H9 (cell line): ENCODE results near the gene KRTAP2-2. TPM values are rescaled to one million over a fixed set of nuclear protein-coding genes. Genes with fewer than 3 reads are reported as not detected.

Experiments used
- DNase-seq: peaks from one replicate; pipeline ENCODE4 v3.0.0-alpha.2; 2017
- H2AFZ ChIP-seq: one replicate; pipeline ENCODE4 v1.6.1; 2013; ENCODE audit warnings: mild to moderate bottlenecking, low read length, control low read depth, moderate library complexity
- H2AK5ac ChIP-seq: 2 replicates; pipeline ENCODE4 v1.6.1; 2013; ENCODE audit warnings: low read length, control low read depth, mixed read lengths; ENCODE audit not compliant: insufficient read length
- H2BK120ac ChIP-seq: one replicate; pipeline ENCODE4 v1.6.1; 2013; ENCODE audit warnings: low read depth, mild to moderate bottlenecking, low read length, control low read depth, inconsistent platforms; ENCODE audit not compliant: poor library complexity, severe bottlenecking
- H2BK12ac ChIP-seq: 2 replicates; pipeline ENCODE4 v1.6.1; 2013; ENCODE audit warnings: low read length, control low read depth, mixed read lengths, low read depth; ENCODE audit not compliant: insufficient read length
- H2BK15ac ChIP-seq: 2 replicates; pipeline ENCODE4 v1.6.1; 2013; ENCODE audit warnings: low read depth, low read length, control low read depth
- H2BK20ac ChIP-seq: one replicate; pipeline ENCODE4 v1.6.1; 2013; ENCODE audit warnings: low read depth, mild to moderate bottlenecking, low read length, control low read depth, inconsistent platforms; ENCODE audit not compliant: poor library complexity, severe bottlenecking
- H2BK5ac ChIP-seq: 2 replicates; pipeline ENCODE4 v1.6.1; 2013; ENCODE audit warnings: low read length, control low read depth, mixed read lengths; ENCODE audit not compliant: insufficient read length
- H3K14ac ChIP-seq: 2 replicates; pipeline ENCODE4 v1.6.1; 2013; ENCODE audit warnings: low read length, control low read depth; ENCODE audit not compliant: insufficient read depth
- H3K18ac ChIP-seq: 2 replicates; pipeline ENCODE4 v1.6.1; 2013; ENCODE audit warnings: low read depth, mild to moderate bottlenecking, mixed read lengths, low read length, control low read depth; ENCODE audit not compliant: insufficient read length
- H3K23ac ChIP-seq: 2 replicates; pipeline ENCODE4 v1.6.1; 2013; ENCODE audit warnings: low read length, control low read depth, mixed read lengths, low read depth; ENCODE audit not compliant: insufficient read length
- H3K23me2 ChIP-seq: 2 replicates; pipeline ENCODE4 v1.6.1; 2013; ENCODE audit warnings: low read depth, mild to moderate bottlenecking, mixed read lengths, low read length, control low read depth; ENCODE audit not compliant: insufficient read length, poor library complexity, severe bottlenecking
- H3K27ac ChIP-seq: 2 replicates; pipeline ENCODE4 v1.5.1; 2013; ENCODE audit warnings: low read length, control low read depth, mixed read lengths, low read depth; ENCODE audit not compliant: insufficient read length
- H3K27me3 ChIP-seq: 2 replicates; pipeline ENCODE4 v1.6.1; 2013; ENCODE audit warnings: low read length, control low read depth, inconsistent platforms; ENCODE audit not compliant: insufficient read depth
- H3K4ac ChIP-seq: 2 replicates; pipeline ENCODE4 v1.6.1; 2013; ENCODE audit warnings: low read depth, mild to moderate bottlenecking, control low read depth, inconsistent platforms, low read length, moderate library complexity
- H3K4me1 ChIP-seq: 2 replicates; pipeline ENCODE4 v1.6.1; 2013; ENCODE audit warnings: low read length, control low read depth, inconsistent platforms; ENCODE audit not compliant: insufficient read depth
- H3K4me2 ChIP-seq: 2 replicates; pipeline ENCODE4 v1.6.1; 2013; ENCODE audit warnings: low read length, control low read depth, mixed read lengths; ENCODE audit not compliant: insufficient read length, insufficient read depth
- H3K56ac ChIP-seq: 2 replicates; pipeline ENCODE4 v1.6.1; 2013; ENCODE audit warnings: low read depth, mild to moderate bottlenecking, mixed read lengths, low read length, control low read depth; ENCODE audit not compliant: insufficient read length
- H3K79me1 ChIP-seq: 2 replicates; pipeline ENCODE4 v1.6.1; 2013; ENCODE audit warnings: low read depth, mild to moderate bottlenecking, moderate library complexity, low read length, control low read depth, inconsistent platforms; ENCODE audit not compliant: insufficient read depth, poor library complexity, severe bottlenecking
- H3K79me2 ChIP-seq: 2 replicates; pipeline ENCODE4 v1.6.1; 2013; ENCODE audit warnings: low read length, control low read depth, inconsistent platforms; ENCODE audit not compliant: insufficient read depth
- H3K9ac ChIP-seq: 2 replicates; pipeline ENCODE4 v1.6.1; 2013; ENCODE audit warnings: low read length, control low read depth, mixed read lengths; ENCODE audit not compliant: insufficient read length; ENCODE audit errors: extremely low read depth
- H3K9me3 ChIP-seq: one replicate; pipeline ENCODE4 v1.6.1; 2013; ENCODE audit warnings: low read depth, low read length, inconsistent platforms; ENCODE audit not compliant: control insufficient read depth
- H3T11ph ChIP-seq: one replicate; pipeline ENCODE4 v1.6.1; 2013; ENCODE audit warnings: mild to moderate bottlenecking, low read length, control low read depth, inconsistent platforms
- H4K20me1 ChIP-seq: one replicate; pipeline ENCODE4 v1.6.1; 2013; ENCODE audit not compliant: control insufficient read depth, insufficient read length, insufficient read depth
- H4K5ac ChIP-seq: 2 replicates; pipeline ENCODE4 v1.6.1; 2013; ENCODE audit warnings: low read depth, mild to moderate bottlenecking, mixed read lengths, low read length, control low read depth; ENCODE audit not compliant: insufficient read length
- H4K8ac ChIP-seq: replicated peaks from 2 replicates; pipeline ENCODE4 v1.6.1; 2013; ENCODE audit warnings: low read length, control low read depth, mixed read lengths, low read depth; ENCODE audit not compliant: insufficient read length
- H4K91ac ChIP-seq: 2 replicates; pipeline ENCODE4 v1.6.1; 2013; ENCODE audit warnings: low read depth, mild to moderate bottlenecking, moderate library complexity, mixed read lengths, low read length, control low read depth; ENCODE audit not compliant: insufficient read length
- H3K27ac Mint-ChIP-seq, 3 experiments: 2 replicates in 2 of 3; 3 replicates in 1 of 3; pipeline ENCODE4 v1.8.0; 2020 to 2021; ENCODE audit warnings: mixed read lengths in 3 of 3, mild to moderate bottlenecking in 1 of 3, moderate library complexity in 1 of 3
- H3K27me3 Mint-ChIP-seq: 2 replicates; pipeline ENCODE4 v1.8.0; 2021; ENCODE audit warnings: low read depth, mild to moderate bottlenecking, moderate library complexity, mixed read lengths
- H3K36me3 Mint-ChIP-seq, 3 experiments: 2 replicates in 2 of 3; 3 replicates in 1 of 3; pipeline ENCODE4 v1.8.0; 2020 to 2021; ENCODE audit warnings: low read depth in 3 of 3, mixed read lengths in 3 of 3; ENCODE audit not compliant: insufficient read depth in 1 of 3
- H3K4me1 Mint-ChIP-seq, 2 experiments: 2 replicates each; pipeline ENCODE4 v1.8.0; 2020; ENCODE audit warnings: mixed read lengths in 2 of 2
- H3K4me3 Mint-ChIP-seq, 2 experiments: 2 replicates in 1 of 2; 3 replicates in 1 of 2; pipeline ENCODE4 v1.8.0; 2020 to 2021; ENCODE audit warnings: mild to moderate bottlenecking in 2 of 2, mixed read lengths in 2 of 2, moderate library complexity in 1 of 2
- H3K9me3 Mint-ChIP-seq, 2 experiments: 2 replicates in 1 of 2; 3 replicates in 1 of 2; pipeline ENCODE4 v1.8.0; 2020; ENCODE audit warnings: mild to moderate bottlenecking in 2 of 2, mixed read lengths in 2 of 2, moderate library complexity in 1 of 2
- CTCF ChIP-seq: fragments of 200-600 bp; sonication (generic); conservative IDR thresholded peaks from 3 replicates; pipeline ENCODE4 v1.8.0; 2021; ENCODE audit warnings: antibody characterized with exemption, mild to moderate bottlenecking
- WGBS: extraction: QIAGEN DNeasy Blood & Tissue Kit; methylation state at CpG from one replicate; pipeline ENCODE4 v1.1.7; 2013; ENCODE audit warnings: missing lambda C conversion rate, low lambda C conversion rate, mixed read lengths; ENCODE audit not compliant: insufficient read length; ENCODE audit errors: extremely low coverage; 5-methylcytosine and 5-hydroxymethylcytosine counted together
- total RNA-seq: library from RNA; stranded (reverse); gene quantifications from 2 replicates; pipeline ENCODE4 v1.2.1, GENCODE V29; 2021

The KRTAP2-2 gene
- total RNA-seq, 1 experiment from 2014 or later, result not detected

- WGBS, result no CpG with 5 or more reads among the region's 9 CpGs
- no peaks in the 10 kb centered on the region for H3K79me1 ChIP-seq
- H3K27ac ChIP-seq, result no peak within 1 kb of the TSS
- H2BK15ac ChIP-seq, result no peak within 1 kb of the TSS
- H2BK5ac ChIP-seq, result no peak within 1 kb of the TSS
- H4K20me1 ChIP-seq, result no peaks in the 10 kb centered on the region
- H3K79me2 ChIP-seq, result no peaks in the 10 kb centered on the region
- no peak for TF ChIP-seq CTCF
- no peaks in the 10 kb centered on the region for H3K9me3 ChIP-seq
- H2BK120ac ChIP-seq, result no peak within 1 kb of the TSS
- no peak within 1 kb of the TSS for H3K23ac ChIP-seq
- no peak within 1 kb of the TSS for H3K4ac ChIP-seq
- H4K91ac ChIP-seq, result no peak within 1 kb of the TSS
- no peak within 1 kb of the TSS for H2AFZ ChIP-seq
- H3K18ac ChIP-seq, result no peak within 1 kb of the TSS
- no peaks in the 10 kb centered on the region for H3K23me2 ChIP-seq
- no peak within 1 kb of the TSS for H4K5ac ChIP-seq
- H2AK5ac ChIP-seq, result no peak within 1 kb of the TSS
- no peak within 1 kb of the TSS for H2BK12ac ChIP-seq
- Mint-ChIP-seq H3K36me3 (no peaks in the 10 kb centered on the region), H3K27me3 (peaks cover 5% of the 10 kb centered on the region; the same call in 1 of the 2 replicates), H3K27ac (no peak within 1 kb of the TSS), H3K4me3 (no peak within 1 kb of the TSS), H3K4me1 (no peaks in the 10 kb centered on the region), H3K9me3 (peaks cover 0 to 3% of the 10 kb centered on the region in 2 experiments; a peak in 1 of 5 replicates)
- H3K27me3 ChIP-seq, result no peaks in the 10 kb centered on the region
- H2BK20ac ChIP-seq, result no peak within 1 kb of the TSS
- no peaks in the 10 kb centered on the region for H3K4me1 ChIP-seq
- no peak for DNase-seq
- no peak within 1 kb of the TSS for H3K4me2 ChIP-seq
- no peak within 1 kb of the TSS for H3K56ac ChIP-seq
- no peak within 1 kb of the TSS; the same call in 1 of the 2 replicates for H3K14ac ChIP-seq
- no peak within 1 kb of the TSS for H3K9ac ChIP-seq
- H4K8ac ChIP-seq, result no peak within 1 kb of the TSS
- H3T11ph ChIP-seq, result no peak within 1 kb of the TSS
Measured at GRCh38 chr17:41026715-41027471, 28.1 kb downstream of the KRTAP2-2 start, which contains the start of gene KRTAP1-5. Gene KRTAP1-5, minus strand, starts transcription at chr17:41027208. Its CDS starts 53 bp downstream, at chr17:41027155.
